ENCODE data around the gene SRRM3. TPM values are rescaled to one million over a fixed set of nuclear protein-coding genes. Genes with fewer than 3 reads are reported as not detected.
"Not testable (repeated sequence)": the region's sequence is repeated elsewhere in the genome, so short reads cannot be mapped to it uniquely, and the experiment has no call there.

Gene SRRM3
- total RNA-seq, 1 donor, result 0.18 TPM

GRCh38 chr7:76238326-76238725 is 36.6 kb downstream of the SRRM3 start:
- H3K4me3 ChIP-seq (ENCODE audit: low read depth, low read length), result no peak overlapping the region
- no peak for DNase-seq (ENCODE audit: low read depth)
- no peak for TF ChIP-seq CTCF (IDR thresholded peaks at IDR 0.05; ENCODE audit: insufficient read depth, low read length)

GRCh38 chr7:76241141-76241540 is 39.4 kb downstream of the SRRM3 start:
- TF ChIP-seq CTCF (IDR thresholded peaks at IDR 0.05; ENCODE audit: insufficient read depth, low read length), result no peak
- no peak for DNase-seq (ENCODE audit: low read depth)
- H3K4me3 ChIP-seq (ENCODE audit: low read depth, low read length), result no peak overlapping the region

DNA sequence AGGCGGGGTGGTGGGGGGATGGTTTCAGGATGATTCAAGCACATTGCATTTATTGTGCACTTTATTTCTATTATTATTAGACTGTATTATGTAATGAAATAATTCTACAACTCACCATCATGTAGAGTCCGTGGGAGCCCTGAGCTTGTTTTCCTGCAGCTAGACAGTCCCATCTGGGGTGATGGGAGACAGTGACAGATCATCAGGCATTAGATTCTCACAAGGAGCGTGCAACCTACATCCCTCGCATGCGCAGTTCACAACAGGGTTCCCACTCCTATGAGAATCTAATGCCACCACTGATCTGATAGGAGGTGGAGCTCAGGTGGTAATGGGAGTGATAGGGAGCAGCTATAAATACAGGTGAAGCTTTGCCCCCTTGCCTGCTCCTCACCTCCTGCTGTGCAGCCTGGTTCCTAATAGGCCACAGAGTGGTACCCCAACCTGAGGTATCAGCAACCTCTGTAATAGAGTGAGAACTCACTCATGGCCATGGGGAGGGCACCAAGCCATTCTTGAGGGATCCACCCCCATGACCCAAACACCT is 40.9 kb downstream of the SRRM3 start:
- DNase-seq (ENCODE audit: low read depth); H3K4me3 ChIP-seq (ENCODE audit: low read depth, low read length): not testable (repeated sequence)

- DNase-seq (ENCODE audit: low read depth), result no peak
- no peak overlapping the region for H3K4me3 ChIP-seq (ENCODE audit: low read depth, low read length)
These were observed 43.2 kb downstream of the SRRM3 start for GRCh38 chr7:76244781-76245391.

DNA sequence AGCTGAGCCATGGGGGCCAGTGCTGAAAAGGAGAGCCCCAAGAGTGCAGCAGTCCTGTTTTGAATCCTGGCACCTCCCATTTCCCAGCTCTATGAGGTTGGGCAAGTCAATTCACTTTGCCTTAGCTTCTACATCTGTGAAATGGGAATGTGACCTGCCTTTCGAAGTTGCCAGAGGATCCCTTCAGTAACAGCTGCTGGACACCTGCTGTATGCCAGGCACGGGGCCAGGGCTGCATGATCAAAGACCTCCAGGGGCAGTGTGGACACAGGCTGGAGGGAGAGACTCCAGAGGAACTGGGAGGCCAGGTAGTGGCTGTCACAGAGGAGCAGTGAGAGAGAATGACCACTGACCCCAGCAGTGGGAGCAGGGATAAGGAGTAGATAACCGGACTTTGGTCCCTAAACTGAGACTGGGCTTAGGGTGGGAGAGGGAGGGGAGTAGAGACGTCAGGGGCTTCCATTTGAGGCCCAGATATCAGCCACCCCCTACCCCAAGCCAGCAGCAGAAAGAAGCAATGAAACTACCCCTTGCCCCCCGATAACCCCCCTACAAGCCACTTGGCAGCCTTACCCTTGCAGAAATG is 45.2 kb downstream of the SRRM3 start:
- TF ChIP-seq CTCF (IDR thresholded peaks at IDR 0.05; ENCODE audit: insufficient read depth, low read length), result no peak
- no peak for DNase-seq (ENCODE audit: low read depth)
- H3K4me3 ChIP-seq (ENCODE audit: low read depth, low read length), result no peak overlapping the region

More at GRCh38 chr7:76244781-76245391, 43.2 kb downstream of the SRRM3 start:
- TF ChIP-seq CTCF (IDR thresholded peaks at IDR 0.05; ENCODE audit: insufficient read depth, low read length), result no peak

GRCh38 chr7:76247938-76248337 is 46.2 kb downstream of the SRRM3 start:
- no peak for TF ChIP-seq CTCF (IDR thresholded peaks at IDR 0.05; ENCODE audit: insufficient read depth, low read length)
- no peak for DNase-seq (ENCODE audit: low read depth)

GRCh38 chr7:76252021-76252420 is 50.3 kb downstream of the SRRM3 start:
- no peak for DNase-seq (ENCODE audit: low read depth)
- no peak overlapping the region for H3K4me3 ChIP-seq (ENCODE audit: low read depth, low read length)
- no peak for TF ChIP-seq CTCF (IDR thresholded peaks at IDR 0.05; ENCODE audit: insufficient read depth, low read length)

More at GRCh38 chr7:76247938-76248337, 46.2 kb downstream of the SRRM3 start:
- H3K4me3 ChIP-seq (ENCODE audit: low read depth, low read length), result no peak overlapping the region
